ENCODE measurements around the gene MOGAT2.

DNA sequence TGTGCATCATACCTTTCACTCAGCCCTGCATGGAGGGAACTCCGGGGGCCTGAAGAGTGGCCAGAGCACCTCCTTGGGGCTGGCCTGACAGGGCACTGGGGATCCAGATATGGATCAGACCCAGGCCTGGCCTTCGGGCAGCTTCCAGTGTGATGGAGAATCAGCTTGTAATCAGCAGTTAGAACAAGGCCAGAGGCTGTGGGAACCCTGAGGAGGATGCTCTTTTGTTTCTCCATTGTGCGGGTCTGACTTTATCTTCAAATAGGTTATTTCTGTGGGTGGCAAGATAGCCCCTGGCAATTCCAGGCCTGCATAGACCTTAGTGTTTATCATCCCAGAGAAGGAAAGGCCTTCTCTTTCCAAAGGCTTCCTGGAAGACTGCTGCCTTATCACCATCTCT lies 63.2 kb downstream of the MOGAT2 start:
- TF ChIP-seq BRCA1 (CRISPR knock-in tag; IDR thresholded peaks at IDR 0.05) (no peak), IRF2 (CRISPR knock-in tag; IDR thresholded peaks at IDR 0.05) (no peak)
